SU-DHL-6 (cell line): ENCODE results near the gene P2RY12.

Experiments
- CTCF ChIP-seq: fragments of 200-600 bp; sonication (generic); IDR thresholded peaks from one replicate; pipeline ENCODE4 v1.5.1; 2017; ENCODE audit warnings: antibody characterized with exemption, mild to moderate bottlenecking, low read length, moderate library complexity; ENCODE audit not compliant: insufficient read depth, poor library complexity, severe bottlenecking
- EZH2phosphoT487 ChIP-seq: fragments of 200-600 bp; sonication (generic), shearing (Covaris generic); conservative IDR thresholded peaks from 2 replicates; pipeline ENCODE4 v1.6.1; 2018; ENCODE audit warnings: mild to moderate bottlenecking, antibody characterized with exemption, low read length, moderate library complexity, mixed read lengths

GRCh38 chr3:151314137-151314536, 70.4 kb downstream of the P2RY12 start:
- TF ChIP-seq CTCF, result no peak
- TF ChIP-seq EZH2phosphoT487, result no peak
